Measurements from ENCODE around the gene RRM1.
A peak's percentile ranks its signal among the peaks of the same experiment; 100 is the strongest.
"Not testable (repeated sequence)": the region's sequence is repeated elsewhere in the genome, so short reads cannot be mapped to it uniquely, and the experiment has no call there.

Gene RRM1

GRCh38 chr11:4167758-4168157 lies 73.2 kb downstream of the RRM1 start:
- no peak for DNase-seq
- no peak for ATAC-seq (replicated peaks)
- Mint-ChIP-seq H3K9me3 (no peaks in the 10 kb centered on the region), H3K4me3 (no peak overlapping the region), H3K27ac (no peak overlapping the region), H3K4me1 (ENCODE audit: low read depth in 2 of 2) (no peaks in the 10 kb centered on the region), H3K27me3 (peaks cover 0 to 20% of the 10 kb centered on the region in 2 donors), H3K36me3 (ENCODE audit: insufficient read depth) (peaks cover 4% of the 10 kb centered on the region)

- H3K4me3 Mint-ChIP-seq; H3K36me3 Mint-ChIP-seq (ENCODE audit: insufficient read depth); H3K4me1 Mint-ChIP-seq (ENCODE audit: low read depth in 2 of 2); H3K27ac Mint-ChIP-seq; H3K9me3 Mint-ChIP-seq; ATAC-seq (replicated peaks); DNase-seq: not testable (repeated sequence)
- peaks cover 29 to 30% of the 10 kb centered on the region in 2 donors for H3K27me3 Mint-ChIP-seq
Observed at GRCh38 chr11:4175620-4176350, 81.2 kb downstream of the RRM1 start.

GRCh38 chr11:4178813-4179662 lies 84.4 kb downstream of the RRM1 start:
- Mint-ChIP-seq H3K4me3 (no peak overlapping the region), H3K4me1 (ENCODE audit: low read depth in 2 of 2) (no peaks in the 10 kb centered on the region), H3K36me3 (ENCODE audit: insufficient read depth) (no peaks in the 10 kb centered on the region), H3K27me3 (peaks cover 30 to 35% of the 10 kb centered on the region in 2 donors), H3K27ac (no peak overlapping the region), H3K9me3 (no peaks in the 10 kb centered on the region)
- no peak for DNase-seq
- no peak for ATAC-seq (replicated peaks)

GRCh38 chr11:4180441-4181183 lies 86.0 kb downstream of the RRM1 start:
- Mint-ChIP-seq H3K4me3 (no peak overlapping the region), H3K4me1 (ENCODE audit: low read depth in 2 of 2) (no peaks in the 10 kb centered on the region), H3K36me3 (ENCODE audit: insufficient read depth) (no peaks in the 10 kb centered on the region), H3K27ac (no peak overlapping the region), H3K9me3 (no peaks in the 10 kb centered on the region), H3K27me3 (peaks cover 30 to 35% of the 10 kb centered on the region in 2 donors)
- ATAC-seq (replicated peaks) (no peak), DNase-seq (no peak)

GRCh38 chr11:4181782-4182721 lies 87.5 kb downstream of the RRM1 start:
- Mint-ChIP-seq H3K27ac (no peak overlapping the region), H3K27me3 (peaks cover 17 to 23% of the 10 kb centered on the region in 2 donors), H3K4me1 (ENCODE audit: low read depth in 2 of 2) (no peaks in the 10 kb centered on the region), H3K36me3 (ENCODE audit: insufficient read depth) (no peaks in the 10 kb centered on the region), H3K4me3 (no peak overlapping the region), H3K9me3 (no peaks in the 10 kb centered on the region)
- DNase-seq (no peak), ATAC-seq (replicated peaks) (no peak)

GRCh38 chr11:4183410-4184057 lies 88.9 kb downstream of the RRM1 start:
- H3K9me3 Mint-ChIP-seq = no peaks in the 10 kb centered on the region
- no peaks in the 10 kb centered on the region for H3K4me1 Mint-ChIP-seq (ENCODE audit: low read depth in 2 of 2)
- ATAC-seq (replicated peaks) = no peak
- DNase-seq = no peak
- H3K27me3 Mint-ChIP-seq = peaks cover 4 to 13% of the 10 kb centered on the region in 2 donors
- no peak overlapping the region for H3K27ac Mint-ChIP-seq
- H3K4me3 Mint-ChIP-seq = no peak overlapping the region
- no peaks in the 10 kb centered on the region for H3K36me3 Mint-ChIP-seq (ENCODE audit: insufficient read depth)

GRCh38 chr11:4184163-4184916 lies 89.7 kb downstream of the RRM1 start:
- ATAC-seq (replicated peaks) (no peak), DNase-seq (no peak)
- Mint-ChIP-seq H3K36me3 (ENCODE audit: insufficient read depth) (no peaks in the 10 kb centered on the region), H3K27me3 (peaks cover 0 to 13% of the 10 kb centered on the region in 2 donors), H3K27ac (no peak overlapping the region), H3K4me1 (ENCODE audit: low read depth in 2 of 2) (no peaks in the 10 kb centered on the region), H3K4me3 (no peak overlapping the region), H3K9me3 (no peaks in the 10 kb centered on the region)

GRCh38 chr11:4185561-4185960 lies 91.0 kb downstream of the RRM1 start:
- Mint-ChIP-seq H3K9me3 (no peaks in the 10 kb centered on the region), H3K36me3 (ENCODE audit: insufficient read depth) (no peaks in the 10 kb centered on the region), H3K4me1 (ENCODE audit: low read depth in 2 of 2) (no peaks in the 10 kb centered on the region), H3K4me3 (peak overlapping the region in 1 of 2 donors; percentile 14), H3K27me3 (peaks cover 0 to 9% of the 10 kb centered on the region in 2 donors), H3K27ac (no peak overlapping the region)
- no peak for DNase-seq
- no peak for ATAC-seq (replicated peaks)

GRCh38 chr11:4186464-4187054 lies 92.0 kb downstream of the RRM1 start:
- ATAC-seq (replicated peaks) (no peak), DNase-seq (no peak)
- Mint-ChIP-seq H3K9me3 (no peaks in the 10 kb centered on the region), H3K27ac (no peak overlapping the region), H3K36me3 (ENCODE audit: insufficient read depth) (no peaks in the 10 kb centered on the region), H3K4me3 (peak overlapping the region; percentile 74 to 77), H3K4me1 (ENCODE audit: low read depth in 2 of 2) (no peaks in the 10 kb centered on the region), H3K27me3 (peaks cover 7 to 10% of the 10 kb centered on the region in 2 donors)

- Mint-ChIP-seq H3K9me3 (no peaks in the 10 kb centered on the region), H3K4me3 (peak overlapping the region; percentile 74 to 77), H3K4me1 (ENCODE audit: low read depth in 2 of 2) (no peaks in the 10 kb centered on the region), H3K27me3 (peaks cover 11 to 16% of the 10 kb centered on the region in 2 donors), H3K27ac (no peak overlapping the region), H3K36me3 (ENCODE audit: insufficient read depth) (no peaks in the 10 kb centered on the region)
- peak; percentile 96 for ATAC-seq (replicated peaks)
- peak; percentile 79 to 88 (median 86) for DNase-seq
Observed at GRCh38 chr11:4187055-4187988, 92.7 kb downstream of the RRM1 start.

Data from effector memory CD8-positive, alpha-beta T cell (primary cell).